HG02981 (cell line): ENCODE data around the gene GAS2L2.
"Not testable (repeated sequence)": the region's sequence is repeated elsewhere in the genome, so short reads cannot be mapped to it uniquely, and the experiment has no call there.

ENCODE experiments used
- ATAC-seq: cut with Tn5 transposase; IDR thresholded peaks from one replicate; pipeline ENCODE4 v1.9.1; 2021; ENCODE audit warnings: mild to moderate bottlenecking, moderate library complexity; ENCODE audit not compliant: unreplicated experiment

Gene GAS2L2

GRCh38 chr17:35703308-35703707 lies 49.7 kb downstream of the GAS2L2 start:
- ATAC-seq = not testable (repeated sequence)

GRCh38 chr17:35701491-35701890 lies 51.5 kb downstream of the GAS2L2 start:
- ATAC-seq = no peak

GRCh38 chr17:35700150-35700549 lies 52.9 kb downstream of the GAS2L2 start:
- ATAC-seq = no peak

GRCh38 chr17:35698800-35699199 lies 54.2 kb downstream of the GAS2L2 start:
- ATAC-seq = no peak

- ATAC-seq = no peak
Measured at GRCh38 chr17:35695613-35696012, 57.4 kb downstream of the GAS2L2 start.

GRCh38 chr17:35694906-35695305 lies 58.1 kb downstream of the GAS2L2 start:
- ATAC-seq = no peak
